ENCODE data around the gene CD300C. TPM values are rescaled to one million over a fixed set of nuclear protein-coding genes. Genes with fewer than 3 reads are reported as not detected.

The CD300C gene
- total and polyA plus RNA-seq, 2 donors (not counting 1 experiment from before 2014, with no cell fraction given), result 0.72 to 0.74 TPM

DNA sequence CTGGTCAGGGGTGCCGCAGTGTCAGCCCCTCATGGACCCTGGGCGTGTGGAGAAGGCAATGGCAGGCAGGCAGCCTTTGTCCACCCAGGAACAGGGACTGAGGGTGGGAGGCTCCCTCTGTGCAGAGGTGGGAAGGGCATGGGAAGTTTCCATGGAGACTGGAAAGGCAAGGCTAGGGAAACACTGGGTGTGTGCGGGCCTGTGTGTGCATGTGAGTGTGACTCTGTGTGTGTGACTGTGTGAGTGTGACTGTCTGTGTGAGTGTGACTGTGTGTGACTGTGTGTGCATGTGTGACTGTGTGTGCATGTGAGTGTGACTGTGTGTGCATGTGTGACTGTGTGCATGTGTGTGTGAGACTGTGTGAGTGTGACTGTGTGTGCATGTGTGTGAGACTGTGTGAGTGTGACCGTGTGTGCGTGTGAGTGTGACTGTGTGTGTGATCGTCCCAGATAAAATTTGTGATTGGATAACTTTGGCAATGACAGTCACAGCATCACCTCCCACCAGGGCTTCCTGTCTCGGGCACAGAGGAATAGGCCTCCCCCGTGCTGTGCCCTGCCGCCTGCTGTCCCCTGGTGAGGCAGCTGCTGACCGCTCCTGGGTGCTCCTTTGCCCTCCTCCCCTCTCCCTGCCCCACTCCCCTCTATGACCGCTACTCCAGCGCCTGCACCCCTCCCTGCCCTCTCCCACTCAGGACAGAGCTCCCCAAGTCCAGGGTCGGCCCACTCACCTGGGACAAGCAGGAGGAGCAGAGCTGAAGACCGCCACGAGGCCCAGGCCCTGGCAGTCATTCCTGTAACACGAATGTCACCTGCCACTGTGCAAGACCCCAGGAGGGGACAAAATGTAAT is 698 bp downstream of the CD300C start:
- H4K20me1 ChIP-seq (ENCODE audit: control insufficient read depth, insufficient read depth, low read length, poor library complexity, severe bottlenecking), result no peaks in the 10 kb centered on the region
- peaks cover 4 to 19% of the 10 kb centered on the region in 2 donors for H3K4me1 ChIP-seq (ENCODE audit: control insufficient read depth in 2 of 2, insufficient read depth in 2 of 2, low read length in 2 of 2)
- no peak overlapping the region for H3K4me3 ChIP-seq (ENCODE audit: control extremely low read depth in 1 of 5, extremely low read depth in 1 of 5, insufficient read depth in 1 of 5, low read depth in 2 of 5, low read length in 4 of 5)
- H2AFZ ChIP-seq (ENCODE audit: insufficient read depth, low read depth, low read length, poor library complexity, severe bottlenecking), result no peak overlapping the region
- TF ChIP-seq, protein P1, sequence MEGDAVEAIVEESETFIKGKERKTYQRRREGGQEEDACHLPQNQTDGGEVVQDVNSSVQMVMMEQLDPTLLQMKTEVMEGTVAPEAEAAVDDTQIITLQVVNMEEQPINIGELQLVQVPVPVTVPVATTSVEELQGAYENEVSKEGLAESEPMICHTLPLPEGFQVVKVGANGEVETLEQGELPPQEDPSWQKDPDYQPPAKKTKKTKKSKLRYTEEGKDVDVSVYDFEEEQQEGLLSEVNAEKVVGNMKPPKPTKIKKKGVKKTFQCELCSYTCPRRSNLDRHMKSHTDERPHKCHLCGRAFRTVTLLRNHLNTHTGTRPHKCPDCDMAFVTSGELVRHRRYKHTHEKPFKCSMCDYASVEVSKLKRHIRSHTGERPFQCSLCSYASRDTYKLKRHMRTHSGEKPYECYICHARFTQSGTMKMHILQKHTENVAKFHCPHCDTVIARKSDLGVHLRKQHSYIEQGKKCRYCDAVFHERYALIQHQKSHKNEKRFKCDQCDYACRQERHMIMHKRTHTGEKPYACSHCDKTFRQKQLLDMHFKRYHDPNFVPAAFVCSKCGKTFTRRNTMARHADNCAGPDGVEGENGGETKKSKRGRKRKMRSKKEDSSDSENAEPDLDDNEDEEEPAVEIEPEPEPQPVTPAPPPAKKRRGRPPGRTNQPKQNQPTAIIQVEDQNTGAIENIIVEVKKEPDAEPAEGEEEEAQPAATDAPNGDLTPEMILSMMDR (IDR thresholded peaks at IDR 0.05), result no peak
- TF ChIP-seq EZH2 (IDR thresholded peaks at IDR 0.05; ENCODE audit: borderline replicate concordance, insufficient read depth, low read depth, low read length, poor library complexity, severe bottlenecking), result no peak
- Mint-ChIP-seq H3K9me3 (ENCODE audit: insufficient read depth) (no peaks in the 10 kb centered on the region), H3K4me3 (peak overlapping the region; percentile 2), H3K27ac (peak overlapping the region; percentile 65), H3K4me1 (peaks cover 3% of the 10 kb centered on the region), H3K27me3 (peaks cover 16% of the 10 kb centered on the region)
- intact Hi-C loops (cut with micrococcal nuclease), result no loop called here
- no peaks in the 10 kb centered on the region for H3K79me2 ChIP-seq (ENCODE audit: control insufficient read depth, insufficient read depth, low read length)
- DNase-seq (no peak), ATAC-seq (ENCODE audit: low read depth) (no peak)
- H3K4me2 ChIP-seq (replicated peaks; ENCODE audit: low read depth, low read length, poor library complexity, severe bottlenecking), result no peak overlapping the region
- no peaks in the 10 kb centered on the region for H3K36me3 ChIP-seq (replicated peaks in 1 of 2; ENCODE audit: control extremely low read depth in 1 of 2, control insufficient read depth in 1 of 2, extremely low read depth in 1 of 2, insufficient read depth in 2 of 2, low read length in 1 of 2)
- ChIA-PET CTCF (interaction anchor here (1.2 kb wide), 1 partner anchor 12 kb away, joined by 3 read pairs; no protein-coding TSS in a partner anchor), POLR2A (no interaction called here)
- H3K9ac ChIP-seq (ENCODE audit: low read length), result no peak overlapping the region
- 79% methylated on average over 16 of the region's 16 CpGs for WGBS (ENCODE audit: insufficient coverage)
- H3K27me3 ChIP-seq (replicated peaks in 1 of 4; ENCODE audit: control extremely low read depth in 1 of 4, control insufficient read depth in 3 of 4, insufficient read depth in 4 of 4, low read length in 3 of 4), result peaks cover 0 to 4% (median 1%) of the 10 kb centered on the region in 4 experiments
- no peaks in the 10 kb centered on the region for H3K9me3 ChIP-seq (ENCODE audit: control extremely low read depth in 1 of 3, control insufficient read depth in 2 of 3, insufficient read depth in 1 of 3, low read length in 2 of 3)
- H3K27ac ChIP-seq (ENCODE audit: low read length in 2 of 2), result no peak overlapping the region

Measured in B cell (primary cell).